ENCODE data around the gene SNX19.

DNA sequence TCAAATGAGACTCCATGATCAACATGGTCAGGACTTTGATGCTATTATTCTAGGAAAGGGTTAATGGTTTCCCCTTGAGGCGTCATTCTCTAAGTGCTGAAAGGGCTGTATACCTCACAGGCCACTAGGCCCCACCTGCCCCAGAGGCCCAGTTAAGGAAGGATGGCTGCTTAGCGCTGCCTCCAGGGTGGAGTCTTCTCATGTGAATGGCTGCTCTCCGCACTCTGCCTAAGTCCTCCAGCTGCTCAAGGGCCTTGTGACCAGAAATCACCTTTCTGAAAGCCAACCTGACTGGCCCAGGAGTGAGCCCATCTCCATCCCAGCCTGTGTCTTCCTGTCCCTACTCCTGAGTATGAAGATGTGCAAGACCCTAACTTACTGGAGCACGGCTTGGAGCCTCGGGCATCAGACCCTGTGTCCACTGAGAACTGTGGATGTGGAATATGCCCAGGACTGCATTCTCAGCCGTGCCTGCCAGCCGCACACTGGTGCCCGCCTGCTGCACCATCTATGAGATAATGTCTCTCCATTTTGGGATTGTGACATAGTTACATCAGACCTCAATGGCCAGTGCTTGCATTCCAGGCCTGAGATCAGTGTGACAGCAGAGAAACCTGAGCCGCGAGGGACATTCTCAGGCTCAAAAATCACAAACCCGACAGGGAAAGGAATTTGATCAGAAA, 51.0 kb downstream of the SNX19 start:
- TF ChIP-seq, protein P1, sequence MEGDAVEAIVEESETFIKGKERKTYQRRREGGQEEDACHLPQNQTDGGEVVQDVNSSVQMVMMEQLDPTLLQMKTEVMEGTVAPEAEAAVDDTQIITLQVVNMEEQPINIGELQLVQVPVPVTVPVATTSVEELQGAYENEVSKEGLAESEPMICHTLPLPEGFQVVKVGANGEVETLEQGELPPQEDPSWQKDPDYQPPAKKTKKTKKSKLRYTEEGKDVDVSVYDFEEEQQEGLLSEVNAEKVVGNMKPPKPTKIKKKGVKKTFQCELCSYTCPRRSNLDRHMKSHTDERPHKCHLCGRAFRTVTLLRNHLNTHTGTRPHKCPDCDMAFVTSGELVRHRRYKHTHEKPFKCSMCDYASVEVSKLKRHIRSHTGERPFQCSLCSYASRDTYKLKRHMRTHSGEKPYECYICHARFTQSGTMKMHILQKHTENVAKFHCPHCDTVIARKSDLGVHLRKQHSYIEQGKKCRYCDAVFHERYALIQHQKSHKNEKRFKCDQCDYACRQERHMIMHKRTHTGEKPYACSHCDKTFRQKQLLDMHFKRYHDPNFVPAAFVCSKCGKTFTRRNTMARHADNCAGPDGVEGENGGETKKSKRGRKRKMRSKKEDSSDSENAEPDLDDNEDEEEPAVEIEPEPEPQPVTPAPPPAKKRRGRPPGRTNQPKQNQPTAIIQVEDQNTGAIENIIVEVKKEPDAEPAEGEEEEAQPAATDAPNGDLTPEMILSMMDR (IDR thresholded peaks at IDR 0.05; ENCODE audit: insufficient read depth, low read length), result no peak
- TF ChIP-seq POLR2AphosphoS5 (IDR thresholded peaks at IDR 0.05; ENCODE audit: low read depth), result no peak
- no peak for TF ChIP-seq SPI1 (IDR thresholded peaks at IDR 0.05; ENCODE audit: borderline replicate concordance, low read depth)
- TF ChIP-seq, protein P2, sequence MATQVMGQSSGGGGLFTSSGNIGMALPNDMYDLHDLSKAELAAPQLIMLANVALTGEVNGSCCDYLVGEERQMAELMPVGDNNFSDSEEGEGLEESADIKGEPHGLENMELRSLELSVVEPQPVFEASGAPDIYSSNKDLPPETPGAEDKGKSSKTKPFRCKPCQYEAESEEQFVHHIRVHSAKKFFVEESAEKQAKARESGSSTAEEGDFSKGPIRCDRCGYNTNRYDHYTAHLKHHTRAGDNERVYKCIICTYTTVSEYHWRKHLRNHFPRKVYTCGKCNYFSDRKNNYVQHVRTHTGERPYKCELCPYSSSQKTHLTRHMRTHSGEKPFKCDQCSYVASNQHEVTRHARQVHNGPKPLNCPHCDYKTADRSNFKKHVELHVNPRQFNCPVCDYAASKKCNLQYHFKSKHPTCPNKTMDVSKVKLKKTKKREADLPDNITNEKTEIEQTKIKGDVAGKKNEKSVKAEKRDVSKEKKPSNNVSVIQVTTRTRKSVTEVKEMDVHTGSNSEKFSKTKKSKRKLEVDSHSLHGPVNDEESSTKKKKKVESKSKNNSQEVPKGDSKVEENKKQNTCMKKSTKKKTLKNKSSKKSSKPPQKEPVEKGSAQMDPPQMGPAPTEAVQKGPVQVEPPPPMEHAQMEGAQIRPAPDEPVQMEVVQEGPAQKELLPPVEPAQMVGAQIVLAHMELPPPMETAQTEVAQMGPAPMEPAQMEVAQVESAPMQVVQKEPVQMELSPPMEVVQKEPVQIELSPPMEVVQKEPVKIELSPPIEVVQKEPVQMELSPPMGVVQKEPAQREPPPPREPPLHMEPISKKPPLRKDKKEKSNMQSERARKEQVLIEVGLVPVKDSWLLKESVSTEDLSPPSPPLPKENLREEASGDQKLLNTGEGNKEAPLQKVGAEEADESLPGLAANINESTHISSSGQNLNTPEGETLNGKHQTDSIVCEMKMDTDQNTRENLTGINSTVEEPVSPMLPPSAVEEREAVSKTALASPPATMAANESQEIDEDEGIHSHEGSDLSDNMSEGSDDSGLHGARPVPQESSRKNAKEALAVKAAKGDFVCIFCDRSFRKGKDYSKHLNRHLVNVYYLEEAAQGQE (IDR thresholded peaks at IDR 0.05; ENCODE audit: insufficient replicate concordance, low read depth), result no peak
- TF ChIP-seq GABPA (IDR thresholded peaks at IDR 0.05; ENCODE audit: low read depth), result no peak
